Measurements from ENCODE around the gene LYZ. TPM values are rescaled to one million over a fixed set of nuclear protein-coding genes. Genes with fewer than 3 reads are reported as not detected.
"Not testable (repeated sequence)": the region's sequence is repeated elsewhere in the genome, so short reads cannot be mapped to it uniquely, and the experiment has no call there.

The LYZ gene
- total RNA-seq (ENCODE audit: unreplicated experiment) = 0.37 TPM
- long read RNA-seq = 0 reads

DNA sequence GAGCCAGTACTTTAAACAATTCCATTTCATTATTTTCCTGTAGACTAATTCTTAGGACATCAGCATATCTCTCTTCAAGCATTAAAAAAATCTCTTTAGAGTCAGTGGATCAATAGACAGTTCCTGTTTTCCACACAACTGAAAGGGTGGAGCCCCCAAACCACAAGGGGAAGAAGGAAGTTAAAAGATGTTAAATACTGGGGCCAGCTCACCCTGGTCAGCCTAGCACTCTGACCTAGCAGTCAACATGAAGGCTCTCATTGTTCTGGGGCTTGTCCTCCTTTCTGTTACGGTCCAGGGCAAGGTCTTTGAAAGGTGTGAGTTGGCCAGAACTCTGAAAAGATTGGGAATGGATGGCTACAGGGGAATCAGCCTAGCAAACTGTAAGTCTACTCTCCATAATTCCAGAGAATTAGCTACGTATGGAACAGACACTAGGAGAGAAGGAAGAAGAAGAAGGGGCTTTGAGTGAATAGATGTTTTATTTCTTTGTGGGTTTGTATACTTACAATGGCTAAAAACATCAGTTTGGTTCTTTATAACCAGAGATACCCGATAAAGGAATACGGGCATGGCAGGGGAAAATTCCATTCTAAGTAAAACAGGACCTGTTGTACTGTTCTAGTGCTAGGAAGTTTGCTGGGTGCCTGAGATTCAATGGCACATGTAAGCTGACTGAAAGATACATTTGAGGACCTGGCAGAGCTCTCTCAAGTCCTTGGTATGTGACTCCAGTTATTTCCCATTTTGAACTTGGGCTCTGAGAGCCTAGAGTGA is at the start of gene LYZ:
Gene LYZ (plus strand): TSS at position 220 of the 777 bp plus-strand sequence. CDS start 28 bp downstream, at position 248.
- H3K9me3 Mint-ChIP-seq (ENCODE audit: unreplicated experiment) = no peaks in the 10 kb centered on the region
- no peaks in the 10 kb centered on the region for H3K36me3 Mint-ChIP-seq (ENCODE audit: unreplicated experiment)
- no peak for DNase-seq
- H3K27me3 Mint-ChIP-seq (ENCODE audit: unreplicated experiment) = no peaks in the 10 kb centered on the region
- H3K27ac Mint-ChIP-seq (ENCODE audit: unreplicated experiment) = no peak within 1 kb of the TSS
- H3K4me3 Mint-ChIP-seq (ENCODE audit: unreplicated experiment) = no peak within 1 kb of the TSS
- TF ChIP-seq, protein P1, sequence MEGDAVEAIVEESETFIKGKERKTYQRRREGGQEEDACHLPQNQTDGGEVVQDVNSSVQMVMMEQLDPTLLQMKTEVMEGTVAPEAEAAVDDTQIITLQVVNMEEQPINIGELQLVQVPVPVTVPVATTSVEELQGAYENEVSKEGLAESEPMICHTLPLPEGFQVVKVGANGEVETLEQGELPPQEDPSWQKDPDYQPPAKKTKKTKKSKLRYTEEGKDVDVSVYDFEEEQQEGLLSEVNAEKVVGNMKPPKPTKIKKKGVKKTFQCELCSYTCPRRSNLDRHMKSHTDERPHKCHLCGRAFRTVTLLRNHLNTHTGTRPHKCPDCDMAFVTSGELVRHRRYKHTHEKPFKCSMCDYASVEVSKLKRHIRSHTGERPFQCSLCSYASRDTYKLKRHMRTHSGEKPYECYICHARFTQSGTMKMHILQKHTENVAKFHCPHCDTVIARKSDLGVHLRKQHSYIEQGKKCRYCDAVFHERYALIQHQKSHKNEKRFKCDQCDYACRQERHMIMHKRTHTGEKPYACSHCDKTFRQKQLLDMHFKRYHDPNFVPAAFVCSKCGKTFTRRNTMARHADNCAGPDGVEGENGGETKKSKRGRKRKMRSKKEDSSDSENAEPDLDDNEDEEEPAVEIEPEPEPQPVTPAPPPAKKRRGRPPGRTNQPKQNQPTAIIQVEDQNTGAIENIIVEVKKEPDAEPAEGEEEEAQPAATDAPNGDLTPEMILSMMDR (IDR thresholded peaks at IDR 0.05; ENCODE audit: partially characterized antibody, unreplicated experiment) = no peak
- H3K4me1 Mint-ChIP-seq (ENCODE audit: low read depth, unreplicated experiment) = no peaks in the 10 kb centered on the region

DNA sequence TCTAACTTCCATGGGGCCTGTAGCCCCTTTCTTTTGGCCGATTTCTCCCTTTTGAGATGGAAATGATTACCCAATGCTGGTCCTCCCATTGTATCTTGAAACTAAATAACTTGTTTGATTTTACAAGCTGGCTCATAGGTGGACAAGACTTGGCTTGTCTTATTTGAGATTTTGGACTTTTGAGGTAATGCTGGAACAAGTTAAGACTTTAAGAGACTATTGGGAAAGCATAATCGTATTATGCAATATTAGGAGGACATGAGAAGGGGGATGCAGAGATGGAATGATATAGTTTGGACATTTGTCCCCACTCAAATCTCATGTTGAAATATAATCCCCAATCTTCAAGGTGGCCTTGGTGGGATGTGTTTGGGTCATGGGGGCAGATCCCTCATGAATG is 49.2 kb upstream of the LYZ start:
- no peak for DNase-seq
- Mint-ChIP-seq H3K27me3 (ENCODE audit: unreplicated experiment) (no peaks in the 10 kb centered on the region), H3K4me3 (ENCODE audit: unreplicated experiment) (no peak overlapping the region), H3K4me1 (ENCODE audit: low read depth, unreplicated experiment) (no peaks in the 10 kb centered on the region), H3K9me3 (ENCODE audit: unreplicated experiment) (peaks cover 4% of the 10 kb centered on the region), H3K27ac (ENCODE audit: unreplicated experiment) (no peak overlapping the region), H3K36me3 (ENCODE audit: unreplicated experiment) (peaks cover 6% of the 10 kb centered on the region)
- TF ChIP-seq, protein P1 (IDR thresholded peaks at IDR 0.05; ENCODE audit: partially characterized antibody, unreplicated experiment) = no peak

DNA sequence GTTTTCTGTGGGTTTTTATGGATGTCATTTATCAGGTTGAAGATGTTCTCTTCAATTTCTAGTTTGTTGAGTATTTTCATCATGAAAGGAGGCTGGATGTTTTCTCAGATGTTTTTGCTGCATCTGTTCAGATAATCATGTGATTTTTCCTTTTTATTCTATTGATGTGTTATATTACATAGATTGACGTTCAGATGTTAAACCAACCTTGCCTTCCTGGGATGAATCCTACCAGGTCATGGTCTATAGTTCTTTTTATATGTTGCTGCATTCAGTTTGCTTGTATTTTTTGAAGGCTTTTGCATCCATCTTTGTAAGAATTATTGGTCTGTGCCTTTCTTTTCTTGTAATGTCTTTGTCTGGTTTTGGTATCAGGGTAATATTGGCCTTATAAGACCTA is 43.9 kb upstream of the LYZ start:
- H3K4me1 Mint-ChIP-seq (ENCODE audit: low read depth, unreplicated experiment) = no peaks in the 10 kb centered on the region
- no peaks in the 10 kb centered on the region for H3K27me3 Mint-ChIP-seq (ENCODE audit: unreplicated experiment)
- TF ChIP-seq, protein P1 (IDR thresholded peaks at IDR 0.05; ENCODE audit: partially characterized antibody, unreplicated experiment) = no peak
- no peak overlapping the region for H3K27ac Mint-ChIP-seq (ENCODE audit: unreplicated experiment)
- peaks cover 2% of the 10 kb centered on the region for H3K9me3 Mint-ChIP-seq (ENCODE audit: unreplicated experiment)
- H3K4me3 Mint-ChIP-seq (ENCODE audit: unreplicated experiment) = no peak overlapping the region
- no peak for DNase-seq
- H3K36me3 Mint-ChIP-seq (ENCODE audit: unreplicated experiment) = no peaks in the 10 kb centered on the region

DNA sequence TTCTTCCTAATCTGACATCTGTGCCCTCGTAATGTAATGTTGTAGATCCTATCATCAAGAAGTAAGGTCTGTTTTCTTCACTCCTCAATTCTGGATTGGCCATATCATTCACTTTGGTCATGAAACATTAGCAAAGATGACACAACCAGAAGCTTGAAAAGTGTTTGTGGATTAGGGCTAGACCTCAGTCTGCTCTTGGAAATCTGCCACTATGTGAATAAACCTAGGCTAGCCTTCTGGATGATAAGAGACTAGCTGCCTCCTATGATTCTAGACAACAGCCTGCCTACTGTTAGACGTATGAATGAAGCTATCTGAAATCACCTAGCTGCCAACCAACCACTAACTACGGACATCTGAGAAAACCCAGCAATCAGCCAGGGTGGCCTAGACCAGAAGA is 38.7 kb upstream of the LYZ start:
- TF ChIP-seq, protein P1 (IDR thresholded peaks at IDR 0.05; ENCODE audit: partially characterized antibody, unreplicated experiment) = no peak
- Mint-ChIP-seq H3K27me3 (ENCODE audit: unreplicated experiment) (no peaks in the 10 kb centered on the region), H3K27ac (ENCODE audit: unreplicated experiment) (no peak overlapping the region), H3K36me3 (ENCODE audit: unreplicated experiment) (no peaks in the 10 kb centered on the region), H3K4me1 (ENCODE audit: low read depth, unreplicated experiment) (no peaks in the 10 kb centered on the region), H3K4me3 (ENCODE audit: unreplicated experiment) (no peak overlapping the region), H3K9me3 (ENCODE audit: unreplicated experiment) (peaks cover 2% of the 10 kb centered on the region)
- DNase-seq = no peak

DNA sequence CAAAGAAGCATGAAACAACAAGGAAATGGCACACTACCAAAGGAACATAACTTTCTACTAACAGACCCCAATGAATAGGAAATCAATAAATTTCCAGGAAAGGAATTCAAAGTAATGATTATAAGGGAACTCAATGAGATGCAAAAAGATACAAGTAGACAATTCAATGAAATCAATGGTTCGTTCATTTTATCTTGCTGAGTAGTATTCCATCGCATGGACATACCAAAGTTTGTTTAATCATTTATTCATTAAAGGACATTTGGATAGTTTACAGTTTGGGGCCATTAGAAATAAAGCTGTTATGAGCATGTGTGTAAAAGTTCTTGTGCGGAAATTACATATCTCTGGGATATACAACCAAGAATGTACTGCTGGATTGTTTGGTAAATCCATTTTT is 35.0 kb upstream of the LYZ start:
- Mint-ChIP-seq H3K4me1 (ENCODE audit: low read depth, unreplicated experiment) (no peaks in the 10 kb centered on the region), H3K36me3 (ENCODE audit: unreplicated experiment) (peaks cover 13% of the 10 kb centered on the region), H3K9me3 (ENCODE audit: unreplicated experiment) (peaks cover 5% of the 10 kb centered on the region), H3K27ac (ENCODE audit: unreplicated experiment) (no peak overlapping the region), H3K27me3 (ENCODE audit: unreplicated experiment) (no peaks in the 10 kb centered on the region), H3K4me3 (ENCODE audit: unreplicated experiment) (no peak overlapping the region)
- no peak for DNase-seq
- TF ChIP-seq, protein P1 (IDR thresholded peaks at IDR 0.05; ENCODE audit: partially characterized antibody, unreplicated experiment) = no peak

DNA sequence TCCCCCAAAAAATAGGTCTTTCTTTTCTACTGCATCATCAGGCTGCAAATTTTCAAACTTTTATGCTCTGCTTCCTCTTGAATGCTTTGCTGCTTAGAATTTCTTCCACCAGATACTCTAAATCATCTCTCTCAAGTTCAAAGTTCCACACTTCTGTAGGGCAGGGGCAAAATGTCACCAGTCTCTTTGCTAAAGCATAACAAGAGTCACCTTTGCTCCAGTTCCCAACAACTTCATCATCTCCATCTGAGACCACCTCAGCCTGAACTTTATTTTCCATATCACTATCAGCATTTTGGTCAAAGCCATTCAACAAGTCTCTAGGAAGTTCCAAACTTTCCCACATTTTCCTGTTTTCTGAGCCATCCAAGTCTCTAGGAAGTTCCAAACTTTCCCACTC is 31.4 kb upstream of the LYZ start:
- H3K4me3 Mint-ChIP-seq (ENCODE audit: unreplicated experiment); H3K4me1 Mint-ChIP-seq (ENCODE audit: low read depth, unreplicated experiment); DNase-seq; H3K27ac Mint-ChIP-seq (ENCODE audit: unreplicated experiment); H3K9me3 Mint-ChIP-seq (ENCODE audit: unreplicated experiment); H3K27me3 Mint-ChIP-seq (ENCODE audit: unreplicated experiment): not testable (repeated sequence)
- peaks cover 25% of the 10 kb centered on the region for H3K36me3 Mint-ChIP-seq (ENCODE audit: unreplicated experiment)

DNA sequence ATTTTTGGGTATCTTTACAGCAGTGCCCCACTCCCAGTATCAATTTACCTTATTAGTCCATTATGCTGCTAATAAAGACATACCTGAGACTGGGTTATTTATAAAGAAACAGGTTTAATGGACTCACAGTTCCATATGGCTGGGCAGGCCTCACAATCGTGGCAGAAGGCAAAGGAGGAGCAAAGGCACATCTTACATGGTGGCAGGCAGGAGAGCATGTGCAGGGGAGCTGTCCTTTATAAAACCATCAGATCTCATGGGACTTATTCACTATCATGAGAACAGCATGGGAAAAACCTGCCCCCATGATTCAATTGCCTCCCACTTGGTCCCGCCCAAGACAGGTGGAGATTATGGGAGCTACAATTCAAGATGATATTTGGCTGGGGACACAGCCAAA is 30.9 kb upstream of the LYZ start:
- not testable (repeated sequence) for H3K4me1 Mint-ChIP-seq (ENCODE audit: low read depth, unreplicated experiment); H3K27me3 Mint-ChIP-seq (ENCODE audit: unreplicated experiment); H3K9me3 Mint-ChIP-seq (ENCODE audit: unreplicated experiment); DNase-seq; H3K27ac Mint-ChIP-seq (ENCODE audit: unreplicated experiment); H3K4me3 Mint-ChIP-seq (ENCODE audit: unreplicated experiment)
- H3K36me3 Mint-ChIP-seq (ENCODE audit: unreplicated experiment) = peaks cover 25% of the 10 kb centered on the region

Data from glutamatergic neuron (in vitro differentiated cells).